ENCODE data around the gene DPH2. TPM values are rescaled to one million over a fixed set of nuclear protein-coding genes. Genes with fewer than 3 reads are reported as not detected.

The DPH2 gene
- total RNA-seq, 1 donor from 2014 or later = 30.2 TPM

DNA sequence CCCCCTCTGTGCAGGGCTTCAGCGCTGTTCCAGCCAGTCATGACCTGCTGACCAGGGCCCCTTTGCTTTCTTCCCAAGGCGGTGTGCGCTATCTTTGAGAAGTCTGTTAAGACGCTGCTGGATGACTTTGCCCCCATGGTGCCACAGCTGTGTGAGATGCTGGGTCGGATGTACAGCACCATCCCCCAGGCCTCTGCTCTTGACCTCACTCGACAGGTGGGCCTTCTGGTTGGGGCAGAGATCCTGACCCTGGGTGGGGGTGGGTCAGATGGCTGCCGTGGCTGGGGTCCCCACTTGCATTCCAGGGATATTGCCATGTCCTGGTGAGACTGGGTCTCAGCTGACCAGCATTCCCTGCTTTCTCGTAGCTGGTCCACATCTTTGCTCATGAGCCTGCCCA lies 9.0 kb upstream of the DPH2 start:
- Mint-ChIP-seq H3K36me3 (peaks cover 6% of the 10 kb centered on the region), H3K4me1 (ENCODE audit: unreplicated experiment) (no peaks in the 10 kb centered on the region), H3K27me3 (no peaks in the 10 kb centered on the region), H3K27ac (no peak overlapping the region), H3K9me3 (no peaks in the 10 kb centered on the region), H3K4me3 (no peak overlapping the region)
- TF ChIP-seq, protein P1, sequence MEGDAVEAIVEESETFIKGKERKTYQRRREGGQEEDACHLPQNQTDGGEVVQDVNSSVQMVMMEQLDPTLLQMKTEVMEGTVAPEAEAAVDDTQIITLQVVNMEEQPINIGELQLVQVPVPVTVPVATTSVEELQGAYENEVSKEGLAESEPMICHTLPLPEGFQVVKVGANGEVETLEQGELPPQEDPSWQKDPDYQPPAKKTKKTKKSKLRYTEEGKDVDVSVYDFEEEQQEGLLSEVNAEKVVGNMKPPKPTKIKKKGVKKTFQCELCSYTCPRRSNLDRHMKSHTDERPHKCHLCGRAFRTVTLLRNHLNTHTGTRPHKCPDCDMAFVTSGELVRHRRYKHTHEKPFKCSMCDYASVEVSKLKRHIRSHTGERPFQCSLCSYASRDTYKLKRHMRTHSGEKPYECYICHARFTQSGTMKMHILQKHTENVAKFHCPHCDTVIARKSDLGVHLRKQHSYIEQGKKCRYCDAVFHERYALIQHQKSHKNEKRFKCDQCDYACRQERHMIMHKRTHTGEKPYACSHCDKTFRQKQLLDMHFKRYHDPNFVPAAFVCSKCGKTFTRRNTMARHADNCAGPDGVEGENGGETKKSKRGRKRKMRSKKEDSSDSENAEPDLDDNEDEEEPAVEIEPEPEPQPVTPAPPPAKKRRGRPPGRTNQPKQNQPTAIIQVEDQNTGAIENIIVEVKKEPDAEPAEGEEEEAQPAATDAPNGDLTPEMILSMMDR (conservative IDR thresholded peaks at IDR 0.05) = no peak
- DNase-seq (ENCODE audit: extremely low spot score, unreplicated experiment) = no peak

DNA sequence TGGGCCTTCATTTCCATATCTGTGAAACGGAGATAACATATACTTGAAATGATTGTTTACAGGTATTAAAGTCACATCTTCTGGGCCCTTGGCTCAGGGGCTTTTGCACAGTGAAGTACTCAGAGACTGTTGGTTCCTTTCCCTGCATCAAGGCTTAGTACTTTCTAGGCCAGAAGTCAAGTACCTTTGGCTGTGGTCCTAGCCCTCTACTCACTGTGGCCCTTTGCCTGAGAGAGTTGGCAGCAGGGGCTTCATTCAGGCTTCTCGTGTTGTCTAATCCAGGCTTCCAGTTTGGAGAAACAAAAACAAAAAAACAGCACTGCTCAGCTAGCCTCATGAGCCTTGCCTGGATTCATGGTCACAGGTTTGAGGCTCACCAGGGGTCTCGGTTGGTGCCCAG lies 8.1 kb upstream of the DPH2 start:
- no peaks in the 10 kb centered on the region for H3K9me3 Mint-ChIP-seq
- H3K4me3 Mint-ChIP-seq = no peak overlapping the region
- H3K27me3 Mint-ChIP-seq = no peaks in the 10 kb centered on the region
- H3K27ac Mint-ChIP-seq = no peak overlapping the region
- no peak for DNase-seq (ENCODE audit: extremely low spot score, unreplicated experiment)
- peaks cover 6% of the 10 kb centered on the region for H3K36me3 Mint-ChIP-seq
- TF ChIP-seq, protein P1 (conservative IDR thresholded peaks at IDR 0.05) = no peak
- no peaks in the 10 kb centered on the region for H3K4me1 Mint-ChIP-seq (ENCODE audit: unreplicated experiment)

DNA sequence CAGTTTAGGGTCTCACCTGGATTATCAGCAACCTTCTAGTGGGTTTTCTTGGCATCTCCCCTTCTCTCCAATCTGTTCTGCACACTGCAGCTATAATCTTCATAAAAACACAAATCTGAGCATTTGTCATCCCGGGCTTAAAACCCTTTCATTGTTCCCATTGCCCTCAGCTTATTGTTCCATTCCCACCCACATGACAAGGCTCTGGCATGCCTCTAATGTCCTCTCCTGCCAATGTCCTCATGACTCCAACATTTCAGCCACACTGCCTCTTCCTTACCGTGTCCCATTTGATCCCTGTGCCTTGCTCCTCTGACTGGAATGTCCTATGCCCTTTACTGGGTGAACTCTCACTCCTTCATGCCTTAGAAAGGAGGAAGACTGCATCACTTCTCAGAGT lies 7.5 kb upstream of the DPH2 start:
- H3K9me3 Mint-ChIP-seq = no peaks in the 10 kb centered on the region
- peaks cover 6% of the 10 kb centered on the region for H3K36me3 Mint-ChIP-seq
- H3K4me1 Mint-ChIP-seq (ENCODE audit: unreplicated experiment) = no peaks in the 10 kb centered on the region
- no peak overlapping the region for H3K4me3 Mint-ChIP-seq
- TF ChIP-seq, protein P1 (conservative IDR thresholded peaks at IDR 0.05) = no peak
- no peak for DNase-seq (ENCODE audit: extremely low spot score, unreplicated experiment)
- H3K27me3 Mint-ChIP-seq = no peaks in the 10 kb centered on the region
- no peak overlapping the region for H3K27ac Mint-ChIP-seq

DNA sequence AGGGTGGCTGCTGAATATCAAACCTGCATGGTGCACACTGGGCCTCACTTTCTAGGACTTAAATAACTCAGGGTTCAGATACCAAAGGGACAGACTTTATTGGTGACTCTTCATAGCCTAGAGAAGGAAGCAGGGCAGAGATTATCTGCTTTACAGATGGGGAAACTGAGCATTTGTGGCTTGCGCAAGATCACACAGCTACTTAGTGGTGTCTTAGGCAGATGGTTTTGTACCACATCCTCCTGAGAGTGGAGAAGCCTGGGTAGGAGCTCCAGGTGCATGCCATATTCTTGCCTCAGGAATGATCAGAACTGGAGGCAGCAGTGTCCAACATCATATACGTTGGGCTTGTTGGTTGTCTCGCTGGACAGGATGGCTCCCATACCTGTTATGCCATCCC lies 6.8 kb upstream of the DPH2 start:
- Mint-ChIP-seq H3K4me1 (ENCODE audit: unreplicated experiment) (no peaks in the 10 kb centered on the region), H3K9me3 (no peaks in the 10 kb centered on the region), H3K27me3 (no peaks in the 10 kb centered on the region), H3K27ac (no peak overlapping the region), H3K4me3 (no peak overlapping the region), H3K36me3 (peaks cover 6% of the 10 kb centered on the region)
- TF ChIP-seq, protein P1 (conservative IDR thresholded peaks at IDR 0.05) = no peak
- no peak for DNase-seq (ENCODE audit: extremely low spot score, unreplicated experiment)

DNA sequence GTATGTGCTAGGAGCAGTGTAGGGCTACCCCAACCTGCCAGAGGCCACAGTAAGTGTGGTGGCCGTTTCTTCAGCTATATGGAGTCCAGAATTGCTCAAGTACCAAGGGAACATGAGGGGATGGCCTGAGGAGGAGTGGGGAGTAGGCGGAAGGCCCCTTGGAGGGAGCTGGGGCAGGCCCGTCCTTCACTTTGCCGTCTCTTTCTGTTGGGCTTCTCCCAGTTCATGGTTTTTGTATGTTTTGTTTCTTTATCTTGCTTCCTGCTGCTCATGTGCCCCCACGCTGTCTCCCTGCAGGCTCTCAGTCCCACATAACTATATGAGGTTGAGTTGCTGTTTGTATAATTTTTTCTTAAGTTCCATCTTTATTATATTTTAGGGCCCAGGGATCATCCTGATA lies 5.9 kb upstream of the DPH2 start:
- no peak overlapping the region for H3K27ac Mint-ChIP-seq
- no peak overlapping the region for H3K4me3 Mint-ChIP-seq
- DNase-seq (ENCODE audit: extremely low spot score, unreplicated experiment) = no peak
- H3K27me3 Mint-ChIP-seq = no peaks in the 10 kb centered on the region
- H3K4me1 Mint-ChIP-seq (ENCODE audit: unreplicated experiment) = no peaks in the 10 kb centered on the region
- H3K36me3 Mint-ChIP-seq = peaks cover 5% of the 10 kb centered on the region
- no peaks in the 10 kb centered on the region for H3K9me3 Mint-ChIP-seq
- TF ChIP-seq, protein P1 (conservative IDR thresholded peaks at IDR 0.05) = no peak

DNA sequence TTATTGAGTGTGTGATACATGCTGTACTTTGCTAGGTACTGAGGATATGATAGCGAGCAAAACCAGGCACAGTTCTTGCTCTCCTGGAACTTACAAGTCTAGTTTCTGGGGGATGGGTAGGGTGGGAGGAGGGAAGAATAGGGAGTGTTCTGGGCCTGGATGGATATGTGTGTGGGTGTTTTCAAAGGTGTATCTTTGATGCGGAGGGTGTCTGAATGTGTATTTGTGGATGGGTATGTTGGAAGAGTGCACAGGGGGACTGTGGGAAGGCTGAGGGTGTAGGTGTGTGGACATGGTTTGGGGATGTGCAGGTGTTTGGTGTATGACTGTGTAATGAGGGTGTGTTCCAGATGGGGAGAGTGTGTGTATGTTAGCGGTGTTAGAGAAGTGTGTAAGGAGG lies 4.5 kb upstream of the DPH2 start:
- Mint-ChIP-seq H3K4me3 (no peak overlapping the region), H3K4me1 (ENCODE audit: unreplicated experiment) (peaks cover 9% of the 10 kb centered on the region), H3K27me3 (no peaks in the 10 kb centered on the region), H3K36me3 (peaks cover 3% of the 10 kb centered on the region), H3K27ac (no peak overlapping the region), H3K9me3 (no peaks in the 10 kb centered on the region)
- TF ChIP-seq, protein P1 (conservative IDR thresholded peaks at IDR 0.05) = no peak
- DNase-seq (ENCODE audit: extremely low spot score, unreplicated experiment) = no peak
